HG03432 (cell line): ENCODE results near the gene EVI2A.
"Not testable (repeated sequence)": the region's sequence is repeated elsewhere in the genome, so short reads cannot be mapped to it uniquely, and the experiment has no call there.

ENCODE experiments used
- ATAC-seq: cut with Tn5 transposase; IDR thresholded peaks from one replicate; pipeline ENCODE4 v1.9.1; 2021; ENCODE audit warnings: mild to moderate bottlenecking, moderate library complexity; ENCODE audit not compliant: unreplicated experiment

The EVI2A gene, protein sequence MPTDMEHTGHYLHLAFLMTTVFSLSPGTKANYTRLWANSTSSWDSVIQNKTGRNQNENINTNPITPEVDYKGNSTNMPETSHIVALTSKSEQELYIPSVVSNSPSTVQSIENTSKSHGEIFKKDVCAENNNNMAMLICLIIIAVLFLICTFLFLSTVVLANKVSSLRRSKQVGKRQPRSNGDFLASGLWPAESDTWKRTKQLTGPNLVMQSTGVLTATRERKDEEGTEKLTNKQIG

DNA sequence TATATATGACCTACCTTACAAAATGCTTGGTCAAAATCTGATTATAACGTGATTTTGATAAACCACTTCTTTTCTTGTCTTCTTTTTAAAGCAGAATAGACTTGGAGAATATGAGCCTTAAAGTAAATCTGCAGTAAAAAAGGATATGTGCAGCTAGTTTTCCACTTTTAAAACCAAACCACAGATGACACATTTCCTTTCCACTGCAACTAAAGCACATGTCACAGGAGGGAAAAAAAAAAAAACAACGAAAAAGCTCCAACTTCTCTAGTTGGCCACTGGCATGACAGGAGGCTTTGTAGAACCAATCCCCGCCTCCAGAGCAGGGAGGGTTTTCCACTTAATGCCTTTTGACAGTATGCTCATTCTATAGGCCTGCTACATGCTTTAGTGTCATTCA, at the start of gene EVI2A:
TSS of gene EVI2A (minus strand) at position 142 of the 400 bp plus-strand sequence. CDS start 2,609 bp downstream, outside the sequence.
- no peak for ATAC-seq

DNA sequence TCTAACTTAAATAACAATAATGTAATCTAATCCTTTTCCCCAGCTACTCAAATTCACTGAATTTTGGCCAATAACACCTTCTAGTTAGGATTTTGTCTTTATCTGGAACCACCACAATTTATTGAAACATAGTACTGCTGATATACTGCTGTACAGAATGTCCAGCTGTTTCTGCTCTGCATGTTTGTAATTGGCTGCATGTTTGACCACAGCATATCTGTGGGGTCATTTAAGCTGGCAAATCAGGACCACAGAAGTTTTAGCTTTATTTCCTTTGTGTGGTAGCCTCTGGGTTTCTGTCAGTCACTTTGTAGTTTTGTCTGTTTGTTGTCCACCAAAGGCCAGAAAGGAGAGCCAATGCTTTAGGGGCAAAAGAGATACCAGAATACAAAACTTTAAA, 47.8 kb upstream of the EVI2A start:
- ATAC-seq = no peak

DNA sequence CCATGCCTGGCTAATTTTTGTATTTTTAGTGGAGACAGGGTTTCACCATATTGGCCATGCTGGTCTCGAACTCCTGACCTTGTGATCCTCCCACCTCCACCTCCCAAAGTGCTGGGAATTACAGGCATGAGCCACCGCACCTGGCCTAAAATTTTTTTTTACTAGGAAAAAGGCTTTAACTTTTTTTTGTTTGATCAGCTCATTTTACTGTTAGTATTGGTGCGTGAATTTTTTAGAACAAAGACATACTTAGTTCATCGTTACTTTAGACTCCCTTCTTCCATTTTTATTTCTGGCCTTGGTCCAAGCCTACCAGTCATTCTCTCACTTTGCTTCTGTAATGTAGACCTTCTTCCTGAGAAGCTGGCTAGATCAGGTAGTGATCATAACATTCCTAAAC, 44.7 kb upstream of the EVI2A start:
- ATAC-seq = no peak

DNA sequence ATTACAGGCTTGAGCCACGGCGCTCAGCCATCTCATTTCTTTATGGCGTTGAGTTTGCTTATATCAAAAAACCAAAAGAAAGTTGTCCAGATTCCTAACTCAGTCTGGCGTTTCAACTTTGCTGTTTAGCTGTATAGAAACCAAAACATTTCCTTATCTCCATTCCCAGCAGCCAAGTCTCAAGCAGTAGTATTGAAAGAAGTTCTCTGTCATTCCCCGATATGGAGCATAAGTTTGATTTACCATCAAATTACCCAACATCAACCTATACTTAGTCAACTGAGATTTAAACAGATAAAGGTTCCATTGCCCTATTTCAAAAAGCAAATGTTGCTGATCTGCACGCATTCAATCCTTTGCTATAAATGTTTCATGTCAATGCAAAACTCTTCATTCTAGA, 42.6 kb upstream of the EVI2A start:
- no peak for ATAC-seq

DNA sequence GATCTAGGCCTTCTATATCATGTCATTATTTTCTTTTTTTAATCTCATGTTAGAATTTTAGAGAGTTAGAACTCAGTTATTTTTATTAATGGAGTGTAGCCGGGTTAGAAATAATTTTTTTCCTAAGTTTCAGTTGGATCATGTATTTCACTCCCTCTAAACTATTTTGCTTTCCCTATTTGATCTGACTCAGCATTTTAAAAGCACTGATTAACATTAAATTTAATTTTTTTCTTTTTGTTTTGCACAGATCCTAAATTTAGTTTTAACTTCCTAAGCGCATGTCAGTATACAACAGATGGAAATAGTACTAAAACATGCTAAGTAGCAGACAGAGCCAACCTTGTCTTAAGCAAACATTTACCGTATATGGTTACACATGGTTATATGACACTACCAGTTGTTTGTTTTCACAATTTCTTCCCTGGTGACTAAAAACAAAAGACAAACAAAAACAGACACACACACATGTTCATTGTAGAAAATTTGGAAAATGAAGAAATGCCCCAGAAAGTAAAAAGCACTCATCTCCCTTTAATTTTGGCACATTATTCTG, 36.5 kb upstream of the EVI2A start:
- ATAC-seq = no peak

DNA sequence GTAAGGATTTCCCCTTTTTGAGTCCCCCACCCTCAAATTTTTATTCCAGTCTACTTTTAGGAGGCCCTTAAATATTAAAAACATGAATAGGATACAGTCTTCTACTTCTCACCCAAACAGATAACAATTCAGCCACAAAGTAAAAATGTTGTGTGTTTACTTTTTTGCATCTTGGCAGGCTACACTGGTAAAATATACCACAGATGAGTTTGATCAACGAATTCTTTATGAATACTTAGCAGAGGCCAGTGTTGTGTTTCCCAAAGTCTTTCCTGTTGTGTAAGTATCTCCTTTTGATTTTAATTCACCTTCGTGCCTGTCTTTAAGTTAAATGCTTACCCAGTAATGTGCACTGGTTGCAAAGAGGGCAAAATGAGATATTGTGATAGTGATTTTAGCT, 35.7 kb upstream of the EVI2A start:
- ATAC-seq = no peak

DNA sequence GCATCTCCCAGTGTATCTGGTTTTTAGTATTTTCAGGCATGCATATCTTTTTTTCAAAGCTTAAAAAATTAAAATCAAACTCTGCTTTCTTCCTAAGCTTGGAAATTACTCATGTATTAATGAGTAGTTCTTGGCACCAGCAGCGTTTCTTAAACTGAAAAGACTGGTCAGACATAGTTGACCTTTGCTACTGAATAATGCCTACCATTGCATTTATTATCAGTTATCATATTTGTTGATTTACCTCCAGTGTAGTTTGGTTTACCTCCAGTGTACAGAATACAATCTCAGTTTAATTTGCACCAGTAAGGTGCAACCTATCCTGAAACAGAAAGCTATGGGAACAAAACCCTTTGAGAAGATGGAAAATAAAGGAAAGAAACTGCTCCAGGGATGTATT, 34.5 kb upstream of the EVI2A start:
- no peak for ATAC-seq

DNA sequence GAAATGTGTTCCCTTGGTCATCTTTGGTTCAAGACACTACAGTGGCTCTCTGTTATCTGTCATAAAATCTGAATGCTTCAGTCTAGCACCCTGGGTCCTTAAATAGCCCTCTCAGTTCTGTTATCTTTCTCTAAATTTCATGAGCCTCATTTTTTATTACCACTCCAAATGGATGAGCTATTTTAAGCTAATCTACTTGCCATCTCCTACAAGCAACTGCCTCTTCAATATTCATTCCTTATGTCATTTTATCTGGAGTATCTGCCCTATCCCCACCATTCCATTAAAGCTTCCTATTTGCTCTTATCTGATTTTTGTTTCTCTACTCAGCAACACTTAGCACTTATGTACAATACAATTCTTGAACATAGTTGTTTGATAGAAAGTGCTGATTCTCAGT, 28.0 kb upstream of the EVI2A start:
- ATAC-seq = no peak

DNA sequence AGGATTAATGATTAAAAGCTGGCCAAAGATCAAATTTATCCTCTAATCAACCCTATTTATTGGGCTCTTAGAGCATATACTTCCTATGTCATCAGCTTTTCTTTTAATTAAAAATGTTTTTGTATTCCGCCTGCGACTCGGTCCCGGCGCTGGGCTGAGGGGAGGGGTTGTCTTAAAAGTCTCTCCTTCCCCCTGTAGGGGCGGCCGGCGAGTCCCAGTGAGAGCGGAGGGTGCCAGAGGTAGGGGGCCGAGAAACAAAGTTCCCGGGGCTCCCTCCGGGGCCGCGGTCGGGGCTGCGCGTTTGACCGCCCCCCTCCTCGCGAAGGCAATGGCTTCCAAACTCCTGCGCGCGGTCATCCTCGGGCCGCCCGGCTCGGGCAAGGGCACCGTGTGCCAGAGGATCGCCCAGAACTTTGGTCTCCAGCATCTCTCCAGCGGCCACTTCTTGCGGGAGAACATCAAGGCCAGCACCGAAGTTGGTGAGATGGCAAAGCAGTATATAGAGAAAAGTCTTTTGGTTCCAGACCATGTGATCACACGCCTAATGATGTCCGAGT, 23.8 kb upstream of the EVI2A start:
- ATAC-seq = not testable (repeated sequence)

DNA sequence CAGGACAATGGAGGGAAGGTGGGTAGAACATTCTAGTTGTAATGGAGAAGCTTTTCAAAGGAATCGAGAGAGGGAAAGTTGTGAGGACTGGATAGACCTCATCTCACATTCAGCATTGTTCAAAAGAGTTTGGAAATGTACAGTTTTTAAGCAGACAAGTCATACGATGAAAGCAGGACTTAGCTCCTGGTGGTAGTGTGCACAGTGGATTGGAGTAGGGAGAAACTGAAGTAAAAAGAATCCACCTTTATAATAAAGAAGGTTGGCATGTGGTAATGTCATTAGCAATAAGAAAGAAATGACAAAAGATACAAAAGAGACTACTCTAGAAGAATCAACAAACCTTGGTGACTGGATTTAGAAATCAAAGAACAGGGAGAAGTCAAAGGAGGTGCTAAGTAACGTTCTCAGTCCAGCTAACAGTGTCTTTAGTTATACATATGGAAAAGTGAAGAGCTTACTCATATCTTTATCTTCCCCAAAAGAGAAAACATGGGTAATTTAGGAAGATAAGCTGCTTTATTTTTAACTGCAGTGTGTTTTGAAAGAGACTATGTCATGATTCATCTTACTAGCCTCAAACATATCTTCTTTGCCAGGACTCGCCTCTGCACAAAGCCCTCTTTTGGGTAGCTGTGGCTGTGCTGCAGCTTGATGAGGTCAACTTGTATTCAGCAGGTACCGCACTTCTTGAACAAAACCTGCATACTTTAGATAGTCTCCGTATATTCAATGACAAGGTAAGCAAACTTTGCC, 18.7 kb upstream of the EVI2A start:
- no peak for ATAC-seq

DNA sequence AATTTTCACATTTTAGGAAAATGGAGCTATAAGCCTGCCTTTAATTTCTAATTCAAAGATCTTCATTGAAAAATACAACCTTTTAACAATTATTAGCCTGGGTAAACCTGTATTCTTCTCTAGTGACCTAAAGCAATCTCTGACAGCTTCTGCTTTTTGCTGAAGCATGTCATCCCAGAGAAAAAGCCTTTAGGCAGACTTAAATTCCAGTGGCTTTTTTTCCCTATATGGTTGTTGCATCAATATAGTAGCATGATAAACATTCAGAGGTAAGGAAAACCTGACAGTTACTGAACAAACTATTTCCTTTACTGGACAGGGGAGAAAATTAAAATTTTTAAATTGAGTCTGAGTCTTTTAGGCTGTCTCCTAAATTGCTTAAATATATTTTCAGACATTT, 7.8 kb upstream of the EVI2A start:
- ATAC-seq = no peak

DNA sequence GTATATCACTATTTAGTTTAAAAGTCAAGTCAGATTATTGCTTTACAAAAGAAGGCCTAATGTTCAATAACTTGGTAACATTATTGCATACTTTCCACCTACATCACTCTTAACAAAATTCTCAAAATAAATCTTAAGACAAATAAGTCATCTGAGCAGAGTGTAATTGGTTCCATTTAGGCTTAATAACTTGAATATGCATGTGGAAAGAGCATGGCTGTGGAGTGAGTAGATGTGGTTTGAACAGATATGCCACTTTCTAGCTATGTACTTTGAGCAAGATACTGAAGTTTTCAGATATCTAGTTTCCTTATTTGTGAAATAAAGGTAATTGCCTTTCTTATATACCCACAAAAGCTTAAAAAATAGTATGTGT, 6.7 kb upstream of the EVI2A start:
- no peak for ATAC-seq

DNA sequence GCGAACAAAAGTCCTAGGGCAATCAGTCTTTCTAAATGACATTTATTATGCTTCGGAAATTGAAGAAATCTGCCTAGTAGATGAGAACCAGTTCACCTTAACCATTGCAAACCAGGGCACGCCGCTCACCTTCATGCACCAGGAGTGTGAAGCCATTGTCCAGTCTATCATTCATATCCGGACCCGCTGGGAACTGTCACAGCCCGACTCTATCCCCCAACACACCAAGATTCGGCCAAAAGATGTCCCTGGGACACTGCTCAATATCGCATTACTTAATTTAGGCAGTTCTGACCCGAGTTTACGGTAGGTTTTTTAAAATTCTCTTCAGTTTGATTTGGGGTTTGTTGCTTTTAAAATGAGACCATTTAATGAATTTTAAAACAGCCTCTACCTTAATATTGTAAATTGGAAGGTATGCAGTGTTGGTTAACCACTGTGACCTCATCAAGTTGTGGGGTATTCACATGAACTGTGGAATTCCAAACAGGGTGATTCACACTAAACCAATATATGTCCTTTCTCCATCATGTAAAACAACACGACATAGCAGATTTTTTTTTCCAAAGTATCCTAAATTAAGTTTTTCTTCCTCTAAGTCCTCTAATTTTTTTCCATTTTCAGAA, 6.2 kb upstream of the EVI2A start:
- no peak for ATAC-seq

DNA sequence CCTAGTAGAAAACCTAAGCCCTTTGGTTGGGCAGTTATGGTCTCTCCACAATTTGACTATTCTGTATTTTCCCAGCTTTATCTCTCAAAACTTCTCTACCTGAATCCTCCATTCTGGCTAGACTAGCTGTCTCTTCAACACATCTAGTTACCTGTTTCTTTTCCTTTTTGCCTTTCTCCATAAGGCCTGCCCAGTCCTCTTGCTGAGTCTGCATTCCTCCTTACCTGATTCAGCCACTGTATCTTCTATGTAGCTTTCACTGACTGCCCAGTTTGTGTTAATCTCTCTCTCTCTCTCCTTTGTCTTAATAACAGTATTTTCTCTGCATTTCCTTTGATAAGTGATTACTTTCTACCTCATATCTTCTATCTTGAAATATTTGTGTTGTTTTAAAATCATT, 2.1 kb upstream of the EVI2A start:
- no peak for ATAC-seq

DNA sequence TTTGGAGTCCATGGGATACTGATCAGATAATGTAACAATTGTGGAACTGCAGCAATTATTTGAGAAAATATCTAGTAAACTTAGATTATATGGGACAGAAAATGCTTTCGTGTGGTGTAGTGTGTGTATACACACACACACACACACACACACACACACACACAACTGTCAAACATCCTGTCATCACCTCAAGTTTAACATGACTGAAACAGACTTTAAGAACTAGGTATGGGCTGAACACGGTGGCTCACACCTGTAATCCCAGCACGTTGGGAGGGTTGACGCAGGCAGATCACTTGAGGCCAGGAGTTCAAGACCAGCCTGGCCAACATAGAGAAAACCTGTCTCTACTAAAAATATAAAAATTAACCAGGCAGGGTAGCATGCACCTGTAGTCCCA, 544 bp upstream of the EVI2A start:
- ATAC-seq = no peak

DNA sequence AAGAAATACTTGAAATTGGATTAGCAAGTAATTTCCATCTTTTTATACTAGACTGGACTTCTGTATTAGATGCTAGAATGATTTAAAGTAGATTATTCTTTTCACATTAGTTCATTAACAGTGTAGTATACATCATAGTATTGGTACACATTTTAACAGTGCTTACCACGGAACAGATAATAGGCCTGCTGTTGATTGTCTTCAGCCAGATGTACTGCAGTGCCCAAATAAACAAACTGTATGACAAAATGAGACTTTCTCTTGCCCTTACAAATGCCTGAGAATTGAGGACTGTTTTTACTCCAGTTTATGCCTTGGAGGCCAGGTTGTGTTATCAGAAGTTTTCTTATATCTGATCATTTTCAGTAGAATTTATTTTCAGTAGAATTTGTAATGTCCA, 631 bp downstream of the EVI2A start:
- ATAC-seq = no peak

DNA sequence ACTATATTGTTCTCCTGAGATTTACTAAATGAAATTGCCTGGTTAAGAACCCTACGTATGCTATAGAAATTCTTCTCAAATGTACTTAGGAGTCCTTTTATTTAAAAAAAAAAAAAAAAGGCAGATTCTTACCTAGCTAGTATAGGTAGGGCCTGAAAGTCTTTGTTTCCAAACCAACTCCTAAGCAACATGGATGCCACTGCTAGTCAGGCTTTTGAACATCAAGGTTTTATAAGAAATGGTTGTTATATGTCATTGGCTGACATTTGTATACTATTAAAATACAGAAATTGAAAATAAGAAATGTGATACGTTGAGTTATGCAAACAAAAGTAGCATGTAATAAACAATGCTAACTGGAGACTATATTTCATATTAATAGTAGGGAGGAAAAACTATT, 1.2 kb downstream of the EVI2A start:
- no peak for ATAC-seq

DNA sequence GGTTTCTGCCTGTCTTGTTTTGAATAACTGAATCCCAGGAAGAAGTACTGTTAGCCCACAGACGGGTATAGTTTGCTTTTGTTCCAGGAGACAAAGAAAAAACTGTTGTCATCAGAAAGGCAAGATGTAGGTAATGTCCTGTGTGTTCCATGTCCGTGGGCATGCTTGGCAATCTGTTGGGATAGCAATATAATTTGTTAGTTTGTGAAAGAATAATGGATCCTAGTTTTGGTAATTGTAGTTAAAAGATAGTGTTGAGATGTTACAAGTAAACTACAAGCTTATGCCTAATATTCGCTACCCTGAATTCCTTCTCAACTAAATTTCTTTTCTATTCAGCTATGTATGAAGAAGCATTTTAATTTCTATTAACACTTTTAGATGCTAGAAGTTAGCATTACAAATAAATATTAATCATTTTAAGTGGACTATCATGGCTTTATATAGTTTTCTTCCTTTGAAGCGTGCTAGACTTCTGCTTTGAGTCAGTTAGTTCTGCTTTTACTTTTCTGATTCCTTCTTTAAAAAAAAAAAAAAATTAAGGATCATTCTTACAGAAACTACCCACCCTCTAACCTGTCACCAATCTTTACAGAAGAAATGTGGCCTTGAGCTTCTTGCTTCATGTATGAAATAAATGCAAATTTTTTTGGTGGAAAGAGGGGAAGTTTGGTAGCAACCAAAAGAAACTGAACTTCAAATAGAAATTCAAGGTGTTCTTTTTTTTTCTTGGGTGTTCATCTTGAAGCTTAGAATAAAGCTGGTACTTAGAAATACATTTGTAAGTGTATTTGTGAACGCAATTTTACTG, 2.4 kb downstream of the EVI2A start:
- no peak for ATAC-seq

DNA sequence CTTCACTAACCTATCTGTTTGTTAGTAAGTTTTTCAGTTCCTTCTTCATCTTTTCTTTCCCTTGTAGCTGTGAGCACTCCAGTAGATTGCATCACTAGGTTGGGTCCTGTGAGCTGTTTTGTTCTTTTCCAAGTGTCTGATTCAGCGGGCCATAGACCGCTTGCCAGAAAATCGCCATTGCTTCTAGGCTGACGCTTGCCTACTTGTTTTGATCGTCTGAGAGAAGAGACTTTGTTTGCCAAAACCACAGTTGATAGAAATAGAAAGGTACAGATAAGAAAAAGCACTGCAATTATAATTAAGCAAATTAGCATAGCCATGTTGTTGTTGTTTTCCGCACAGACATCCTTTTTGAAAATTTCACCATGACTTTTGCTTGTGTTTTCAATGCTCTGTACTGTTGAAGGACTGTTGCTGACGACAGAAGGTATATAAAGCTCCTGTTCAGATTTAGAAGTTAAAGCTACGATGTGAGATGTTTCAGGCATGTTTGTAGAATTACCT, 3.1 kb downstream of the EVI2A start:
- no peak for ATAC-seq

DNA sequence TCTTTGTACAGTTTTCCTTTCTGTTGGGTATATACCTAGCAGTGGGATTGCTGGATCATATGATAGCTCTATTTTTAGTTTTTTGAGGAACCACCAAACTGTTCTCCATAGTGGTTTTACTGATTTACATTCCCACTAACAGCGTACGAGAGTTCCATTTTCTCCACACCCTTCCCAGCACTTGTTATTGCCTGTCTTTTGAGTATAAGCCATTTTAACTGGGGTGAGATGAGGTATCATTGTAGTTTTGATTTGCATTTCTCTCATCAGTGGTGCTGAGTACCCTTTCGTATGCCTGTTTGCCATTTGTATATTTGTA, 6.7 kb downstream of the EVI2A start:
- ATAC-seq = no peak
